ENCODE measurements around the gene ARHGEF16.
A peak's percentile ranks its signal among the peaks of the same experiment; 100 is the strongest.

Gene ARHGEF16

GRCh38 chr1:3498986-3499385 is 44.5 kb downstream of the ARHGEF16 start:
- TF ChIP-seq CTCF (IDR thresholded peaks at IDR 0.05; ENCODE audit: low read length, missing control alignments), result no peak

DNA sequence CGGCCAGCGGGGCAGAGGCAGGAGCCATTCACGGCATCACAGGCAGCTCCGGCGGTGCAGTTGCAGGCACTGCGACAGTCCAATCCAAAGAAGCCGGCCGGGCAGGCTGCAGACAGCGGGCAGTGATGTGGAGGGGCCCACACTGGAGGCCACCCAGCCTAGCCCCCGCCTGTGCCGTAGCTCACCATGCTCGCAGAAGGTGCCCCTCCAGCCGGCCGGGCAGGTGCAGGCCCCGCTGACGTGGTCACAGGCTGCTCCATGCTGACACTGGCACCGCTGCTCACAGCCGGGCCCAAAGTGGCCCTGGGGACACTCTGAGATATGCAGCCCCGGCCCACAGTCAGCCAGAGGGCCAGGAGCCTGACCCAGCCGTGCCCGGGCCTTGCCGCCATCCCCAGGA is 45.1 kb downstream of the ARHGEF16 start:
- no peak overlapping the region for H3K4me3 ChIP-seq (replicated peaks; ENCODE audit: low read depth, low read length)
- no peak for DNase-seq (ENCODE audit: low read depth)
- no peak for TF ChIP-seq CTCF (IDR thresholded peaks at IDR 0.05; ENCODE audit: low read length, missing control alignments)

More at GRCh38 chr1:3498986-3499385, 44.5 kb downstream of the ARHGEF16 start:
- DNase-seq (ENCODE audit: low read depth), result no peak
- no peak overlapping the region for H3K4me3 ChIP-seq (replicated peaks; ENCODE audit: low read depth, low read length)

GRCh38 chr1:3500265-3500835 is 45.9 kb downstream of the ARHGEF16 start:
- DNase-seq (ENCODE audit: low read depth), result no peak
- TF ChIP-seq CTCF (IDR thresholded peaks at IDR 0.05; ENCODE audit: low read length, missing control alignments), result no peak
- no peak overlapping the region for H3K4me3 ChIP-seq (replicated peaks; ENCODE audit: low read depth, low read length)

DNA sequence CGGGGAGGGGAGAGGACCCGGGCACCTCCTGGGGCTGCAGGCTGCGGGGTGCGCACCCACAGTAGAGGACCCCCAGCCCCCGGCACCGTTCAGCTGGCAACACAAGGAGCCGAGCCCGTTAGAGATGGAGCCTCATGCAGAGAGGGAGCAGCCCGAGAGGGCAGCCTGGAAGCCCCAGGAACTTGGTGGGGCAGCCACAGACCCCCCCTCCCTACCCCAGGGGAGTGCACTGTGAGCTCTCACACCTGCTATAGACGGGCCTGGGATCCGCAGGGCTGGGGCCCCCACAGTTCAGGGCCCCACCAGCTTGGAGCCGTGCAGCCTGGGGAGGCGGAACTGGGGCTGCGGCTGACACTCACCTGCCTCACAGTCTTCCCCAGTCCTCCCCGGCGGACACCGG is 47.0 kb downstream of the ARHGEF16 start:
- H3K4me3 ChIP-seq (replicated peaks; ENCODE audit: low read depth, low read length), result no peak overlapping the region
- no peak for TF ChIP-seq CTCF (IDR thresholded peaks at IDR 0.05; ENCODE audit: low read length, missing control alignments)
- no peak for DNase-seq (ENCODE audit: low read depth)

GRCh38 chr1:3501856-3502640 is 47.6 kb downstream of the ARHGEF16 start:
- DNase-seq (ENCODE audit: low read depth), result peak; percentile 54
- H3K4me3 ChIP-seq (replicated peaks; ENCODE audit: low read depth, low read length), result no peak overlapping the region
- no peak for TF ChIP-seq CTCF (IDR thresholded peaks at IDR 0.05; ENCODE audit: low read length, missing control alignments)

- DNase-seq (ENCODE audit: low read depth), result no peak
- no peak overlapping the region for H3K4me3 ChIP-seq (replicated peaks; ENCODE audit: low read depth, low read length)
- TF ChIP-seq CTCF (IDR thresholded peaks at IDR 0.05; ENCODE audit: low read length, missing control alignments), result no peak
These were observed 48.4 kb downstream of the ARHGEF16 start for GRCh38 chr1:3502641-3503524.

Measured in fibroblast of pulmonary artery (primary cell).